ENCODE results near the gene TNFRSF25. TPM values are rescaled to one million over a fixed set of nuclear protein-coding genes. Genes with fewer than 3 reads are reported as not detected.

The TNFRSF25 gene
- total and polyA plus RNA-seq, 9 of the 15 experiments (the other 6 are each of a cell fraction or from before 2014, with no cell fraction given), result 0.24 to 0.49 TPM; not detected in 7

GRCh38 chr1:6464915-6465314 lies 1.1 kb downstream of the TNFRSF25 start:
- no peak overlapping the region for H3K4me3 ChIP-seq
- no peak overlapping the region for H3K9ac ChIP-seq (ENCODE audit: insufficient read depth in 1 of 2, low read depth in 2 of 2, low read length in 2 of 2)
- H3K79me2 ChIP-seq (ENCODE audit: control insufficient read depth, insufficient read depth, low read length), result no peaks in the 10 kb centered on the region
- FAIRE-seq (no peak), ATAC-seq (no peak), DNase-seq (ENCODE audit: extremely low read depth in 1 of 4, low spot score in 3 of 4) (no peak)
- H3K36me3 ChIP-seq (ENCODE audit: control insufficient read depth, insufficient read depth, low read length), result no peaks in the 10 kb centered on the region
- peaks cover 0 to 59% of the 10 kb centered on the region in 2 experiments; a peak in 2 of 5 replicates for H3K4me1 ChIP-seq (replicated peaks in 1 of 2; ENCODE audit: control insufficient read depth in 2 of 2, insufficient read depth in 2 of 2, low read length in 2 of 2)
- no peaks in the 10 kb centered on the region for H3K9me3 ChIP-seq (replicated peaks; ENCODE audit: control insufficient read depth, insufficient read depth, low read depth, low read length)
- no peak overlapping the region for H3K4me2 ChIP-seq (ENCODE audit: insufficient read depth, low read length)
- ChIA-PET CTCF (ENCODE audit: low intra/inter-chr PET ratio) (interaction anchor here (0.6 kb wide), 1 partner anchor 117 kb away, joined by 3 read pairs; no protein-coding TSS in a partner anchor), POLR2A (interaction anchor here (0.6 to 1.0 kb wide), 2 partner anchors 268 to 495 kb away, joined by 3 read pairs; no protein-coding TSS in a partner anchor)
- H3K27me3 ChIP-seq (ENCODE audit: control insufficient read depth in 2 of 2, insufficient read depth in 2 of 2, low read length in 2 of 2), result peaks cover 85 to 94% of the 10 kb centered on the region in 2 experiments
- intact Hi-C loops (cut with micrococcal nuclease), result no loop called here
- no peak overlapping the region for H2AFZ ChIP-seq (ENCODE audit: low read depth, low read length)
- no peak overlapping the region for H3K27ac ChIP-seq (ENCODE audit: extremely low read depth, low read depth, low read length)
- TF ChIP-seq ZNF764 (CRISPR knock-in tag; IDR thresholded peaks at IDR 0.05; ENCODE audit: low read depth), result no peak
- TF ChIP-seq DEAF1 (CRISPR knock-in tag; IDR thresholded peaks at IDR 0.05), result no peak
- TF ChIP-seq MYBL2 (IDR thresholded peaks at IDR 0.05; ENCODE audit: low read depth), result no peak
- TF ChIP-seq MYBL2 (CRISPR knock-in tag; IDR thresholded peaks at IDR 0.05; ENCODE audit: borderline replicate concordance), result no peak
- no peak for TF ChIP-seq ZNF41 (CRISPR knock-in tag; conservative IDR thresholded peaks at IDR 0.05)
- TF ChIP-seq RBM25 (IDR thresholded peaks at IDR 0.05; ENCODE audit: low read depth, low read length, severe bottlenecking), result no peak
- TF ChIP-seq U2AF2 (optimal IDR thresholded peaks at IDR 0.05; ENCODE audit: low read depth, low read length), result no peak
- TF ChIP-seq ZNF436 (CRISPR knock-in tag; IDR thresholded peaks at IDR 0.05), result no peak
- no peak for TF ChIP-seq ZNF75A (CRISPR knock-in tag; IDR thresholded peaks at IDR 0.05)
- no peak for TF ChIP-seq HIVEP1 (CRISPR knock-in tag; IDR thresholded peaks at IDR 0.05)
- no peak for TF ChIP-seq RUNX1 (IDR thresholded peaks at IDR 0.05; ENCODE audit: low read depth)
- in situ Hi-C loops (cut with MboI), result no loop called here
- H4K20me1 ChIP-seq (replicated peaks; ENCODE audit: control insufficient read depth, insufficient read depth, low read length), result peaks cover 38% of the 10 kb centered on the region
- 0% methylated on average over 5 of the region's 5 CpGs for WGBS (ENCODE audit: insufficient coverage, low coverage, missing lambda C conversion rate)
- BruUV-seq (replicated peaks), result no TSS peak
- peaks cover 2% of the 10 kb centered on the region for H3K9me1 ChIP-seq (ENCODE audit: control insufficient read depth, insufficient read depth, low read length)
